GM19025 (cell line): ENCODE results near the gene NSUN6.
"Not testable (repeated sequence)": the region's sequence is repeated elsewhere in the genome, so short reads cannot be mapped to it uniquely, and the experiment has no call there.

Experiments
- ATAC-seq: cut with Tn5 transposase; IDR thresholded peaks from one replicate; pipeline ENCODE4 v1.9.1; 2021; ENCODE audit warnings: mild to moderate bottlenecking, low read depth, moderate library complexity; ENCODE audit not compliant: unreplicated experiment

The NSUN6 gene

DNA sequence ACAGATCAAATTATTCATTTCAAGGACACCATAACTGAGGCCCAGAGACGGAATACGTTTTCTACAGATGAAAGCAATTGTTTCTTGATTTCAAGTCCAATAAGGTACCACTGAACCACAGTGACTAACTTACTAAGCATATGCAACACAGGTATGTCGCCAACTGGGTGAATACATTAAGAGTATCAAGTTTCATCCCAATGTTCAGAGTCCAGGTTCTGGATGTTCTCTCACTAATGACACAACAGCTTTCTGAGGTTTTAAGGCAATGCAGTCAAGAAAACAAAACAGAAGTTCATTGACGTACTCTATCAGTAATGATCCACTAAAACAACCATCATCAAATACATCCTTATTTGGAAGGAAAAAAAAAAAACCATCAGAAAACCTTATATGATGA is 35.8 kb downstream of the NSUN6 start:
- no peak for ATAC-seq

DNA sequence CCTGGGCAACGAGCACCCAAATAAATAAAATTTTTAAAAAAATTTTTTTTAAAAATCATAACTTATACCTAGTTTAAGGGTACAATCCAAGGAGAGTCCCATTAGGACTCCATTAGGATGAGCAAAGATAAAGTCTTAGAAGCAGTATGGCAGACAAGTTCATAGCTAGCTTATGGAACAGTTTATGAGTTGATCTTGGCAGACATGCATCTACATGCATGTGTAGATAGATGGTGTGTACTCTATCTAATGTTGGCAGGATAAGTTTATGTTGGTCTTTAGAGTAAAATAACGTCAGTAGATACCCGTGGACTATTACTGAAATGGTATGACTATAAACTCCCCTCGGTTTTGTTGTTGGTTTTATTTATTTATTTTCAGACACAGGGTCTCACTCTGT is 40.2 kb downstream of the NSUN6 start:
- no peak for ATAC-seq

DNA sequence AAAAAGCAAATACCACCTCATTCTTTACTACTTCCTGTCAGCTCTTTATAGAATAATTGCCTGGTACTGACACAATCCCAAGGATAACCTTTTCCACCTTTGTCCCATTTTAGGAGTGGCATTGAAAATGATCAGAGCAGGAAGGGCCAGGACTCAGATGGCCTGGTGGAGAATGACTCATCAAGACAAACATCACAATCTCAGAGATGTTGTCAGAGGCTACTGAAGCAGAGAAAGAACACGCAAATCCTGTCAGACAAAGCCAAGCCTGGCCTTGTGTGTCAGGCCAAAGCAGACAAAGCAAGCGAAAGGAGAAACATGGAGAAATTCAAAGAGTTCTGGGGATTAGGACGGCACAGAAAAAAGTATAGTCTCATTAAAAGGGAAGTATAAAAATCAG is 40.9 kb downstream of the NSUN6 start:
- no peak for ATAC-seq

DNA sequence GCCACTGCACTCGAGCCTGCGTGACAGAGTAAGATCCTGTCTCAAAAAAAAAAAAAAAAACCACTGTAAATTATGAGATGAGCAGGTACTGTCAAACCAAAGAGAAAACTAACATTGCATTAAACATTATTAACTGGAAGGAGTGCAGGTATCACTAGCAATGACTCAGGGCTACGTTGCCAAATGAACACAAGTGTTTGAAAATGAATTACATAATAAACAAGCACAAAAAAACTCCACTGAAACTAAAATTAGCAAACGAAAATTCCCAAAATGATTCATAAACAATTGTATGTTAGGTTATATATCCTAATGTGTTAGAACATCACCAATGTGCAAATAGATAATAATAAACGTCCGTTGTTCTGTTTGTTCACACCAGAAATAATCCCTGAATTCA is 42.8 kb downstream of the NSUN6 start:
- no peak for ATAC-seq

GRCh38 chr10:18607503-18608378 is 43.6 kb downstream of the NSUN6 start:
- no peak for ATAC-seq

- no peak for ATAC-seq
Measured at GRCh38 chr10:18606051-18606695, 45.2 kb downstream of the NSUN6 start.

DNA sequence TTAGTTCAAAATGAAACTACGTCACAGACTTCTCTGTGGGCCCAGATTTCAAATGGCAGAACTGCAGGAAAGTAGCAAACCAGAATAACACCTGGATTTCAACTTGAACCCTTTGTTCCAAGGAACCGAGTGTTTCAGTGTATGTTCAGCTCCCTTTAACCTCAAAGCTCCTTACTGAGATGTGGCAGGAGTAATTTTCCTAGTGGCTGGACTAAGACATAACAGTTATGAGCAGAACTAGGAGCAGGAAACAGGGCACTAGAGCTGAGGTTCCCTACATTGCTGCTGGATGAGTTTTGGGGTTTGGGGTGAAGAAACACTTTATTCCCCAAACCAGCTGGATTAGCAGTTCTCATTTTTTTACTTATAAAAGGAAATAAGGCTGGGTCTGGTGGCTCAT is 50.1 kb downstream of the NSUN6 start:
- ATAC-seq: no peak

- no peak for ATAC-seq
Measured at GRCh38 chr10:18599392-18599791, 52.0 kb downstream of the NSUN6 start.

- no peak for ATAC-seq
Measured at GRCh38 chr10:18594574-18595156, 56.7 kb downstream of the NSUN6 start.

DNA sequence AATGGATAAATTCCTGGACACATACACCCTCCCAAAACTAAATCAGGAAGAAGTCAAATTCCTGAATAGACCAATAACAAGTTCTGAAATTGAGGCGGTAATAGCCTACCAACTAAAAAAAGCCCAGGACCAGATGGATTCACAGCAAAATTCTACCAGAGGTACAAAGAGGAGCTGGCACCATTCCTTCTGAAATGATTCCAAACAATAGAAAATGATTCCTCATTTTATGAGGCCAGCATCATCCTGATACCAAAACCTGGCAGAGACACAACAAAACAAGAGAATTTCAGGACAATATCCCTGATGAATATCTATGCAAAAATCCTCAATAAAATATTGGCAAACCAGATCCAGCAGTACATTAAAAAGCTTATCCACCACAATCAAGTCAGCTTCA is 60.2 kb downstream of the NSUN6 start:
- ATAC-seq: not testable (repeated sequence)

DNA sequence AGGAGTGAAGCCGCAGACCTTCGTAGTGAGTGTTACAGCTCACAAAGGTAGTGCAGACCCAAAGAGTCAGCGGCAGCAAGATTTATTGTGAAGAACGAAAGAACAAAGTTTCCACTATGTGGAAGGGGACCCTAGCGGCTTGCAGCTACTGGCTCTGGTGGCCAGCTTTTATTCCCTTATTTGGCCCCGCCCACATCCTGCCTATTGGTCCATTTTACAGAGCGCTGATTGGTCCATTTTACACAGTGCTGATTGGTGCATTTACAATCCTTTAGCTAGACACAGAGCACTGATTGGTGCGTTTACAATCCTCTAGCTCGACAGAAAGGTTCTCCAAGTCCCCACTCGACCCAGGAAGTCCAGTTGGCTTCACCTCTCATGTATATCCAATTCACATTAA is 64.8 kb downstream of the NSUN6 start:
- ATAC-seq: not testable (repeated sequence)

DNA sequence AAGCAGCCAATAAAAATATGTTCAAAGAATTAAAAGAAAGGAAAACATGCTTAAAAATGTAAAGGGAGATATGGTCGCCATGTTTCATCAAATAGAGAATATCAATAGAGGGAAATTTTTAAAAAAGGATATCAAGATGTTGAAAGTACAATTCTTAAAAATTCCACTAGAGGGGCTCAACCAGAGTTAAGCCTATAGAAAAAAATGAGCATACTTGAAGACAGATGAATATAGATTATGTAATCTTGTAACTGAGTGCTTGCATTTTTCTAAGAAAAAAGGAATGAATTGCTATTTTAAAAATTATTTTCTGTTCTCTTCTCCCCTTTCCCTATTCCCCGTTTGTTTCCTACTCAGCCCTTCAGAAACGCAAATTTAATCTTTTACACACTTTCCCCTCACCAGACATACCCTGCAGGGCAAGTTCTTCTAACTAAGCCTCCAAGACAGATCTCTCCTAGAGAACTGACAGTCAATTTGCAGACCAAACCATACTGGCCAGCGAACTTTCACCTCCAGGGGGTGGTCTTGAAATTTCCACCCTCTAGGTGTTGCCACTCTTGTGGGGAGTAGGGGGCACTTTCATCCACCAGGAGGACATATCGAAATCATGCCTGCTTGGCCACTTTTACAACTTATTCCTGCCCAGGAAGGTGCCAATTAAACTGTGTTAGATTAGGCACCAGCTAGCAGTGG is 67.7 kb downstream of the NSUN6 start:
- no peak for ATAC-seq

- ATAC-seq: no peak
Measured at GRCh38 chr10:18582803-18583202, 68.6 kb downstream of the NSUN6 start.

DNA sequence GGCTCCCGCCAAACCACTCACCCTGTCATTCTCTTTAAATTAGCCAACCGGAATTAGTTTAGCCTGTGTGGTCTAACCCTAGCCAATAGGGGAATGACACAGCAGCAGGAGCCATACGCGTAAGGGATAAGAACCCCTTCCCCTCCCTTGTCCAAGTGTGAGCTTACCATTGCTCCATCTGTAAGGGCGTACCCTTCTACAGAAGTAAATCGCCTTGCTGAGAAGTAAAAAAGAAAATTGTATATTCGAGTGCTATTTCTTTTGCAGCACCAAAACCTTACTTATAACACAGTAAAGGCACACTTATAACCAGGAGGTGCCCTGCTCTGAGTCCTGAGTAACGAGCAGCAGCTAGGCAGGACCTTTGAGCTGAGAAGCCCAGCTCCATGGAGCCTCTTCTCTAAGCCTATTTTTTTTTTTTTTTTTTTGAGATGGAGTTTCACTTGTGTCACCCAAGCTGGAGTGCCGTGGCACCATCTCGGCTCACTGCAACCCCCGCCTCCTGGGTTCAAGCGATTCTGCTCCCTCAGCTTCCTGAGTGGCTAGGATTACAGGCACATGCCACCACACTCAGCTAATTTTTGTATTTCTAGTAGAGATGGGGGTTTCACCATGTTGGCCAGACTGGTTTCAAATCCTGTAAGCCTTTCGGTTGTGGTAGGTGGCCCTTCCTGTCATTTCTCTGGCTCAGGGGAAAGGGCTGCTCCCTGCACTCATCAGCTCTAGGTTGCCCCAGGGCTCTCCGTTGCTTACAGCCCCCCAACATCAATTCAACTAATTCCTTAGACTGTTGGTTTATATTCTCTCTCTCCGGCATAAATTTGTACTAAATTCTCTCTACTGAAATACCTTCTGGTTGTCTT is 73.3 kb downstream of the NSUN6 start:
- ATAC-seq: no peak

GRCh38 chr10:18576586-18576985 is 74.8 kb downstream of the NSUN6 start:
- no peak for ATAC-seq

DNA sequence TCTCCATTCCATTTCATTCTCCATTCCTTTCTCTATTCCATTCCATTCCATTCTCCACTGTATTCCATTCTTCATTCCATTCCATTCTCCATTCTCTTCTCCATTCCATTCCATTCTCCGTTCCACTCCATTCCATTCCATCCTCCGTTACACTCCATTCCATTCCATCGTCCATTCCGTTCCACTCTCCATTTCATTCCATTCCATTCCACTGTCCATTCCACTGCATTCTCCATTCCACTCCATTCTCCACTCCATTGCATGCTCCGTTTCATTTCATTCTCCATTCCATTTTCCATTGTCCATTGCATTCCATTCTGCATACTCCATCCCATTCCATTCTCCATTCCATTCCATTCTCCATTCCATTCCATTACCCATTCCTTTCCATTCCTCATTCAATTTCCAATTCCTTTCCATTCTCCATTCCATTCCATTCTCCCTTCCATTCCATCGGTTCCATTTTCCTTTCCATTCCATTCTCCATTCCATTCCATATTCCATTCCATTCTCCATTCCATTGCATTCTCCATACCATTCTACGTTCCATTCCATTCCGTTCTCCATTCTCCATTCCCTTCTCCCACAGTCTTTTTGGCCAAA is 78.3 kb downstream of the NSUN6 start:
- no peak for ATAC-seq

- no peak for ATAC-seq
Measured at GRCh38 chr10:18571780-18572179, 79.6 kb downstream of the NSUN6 start.

DNA sequence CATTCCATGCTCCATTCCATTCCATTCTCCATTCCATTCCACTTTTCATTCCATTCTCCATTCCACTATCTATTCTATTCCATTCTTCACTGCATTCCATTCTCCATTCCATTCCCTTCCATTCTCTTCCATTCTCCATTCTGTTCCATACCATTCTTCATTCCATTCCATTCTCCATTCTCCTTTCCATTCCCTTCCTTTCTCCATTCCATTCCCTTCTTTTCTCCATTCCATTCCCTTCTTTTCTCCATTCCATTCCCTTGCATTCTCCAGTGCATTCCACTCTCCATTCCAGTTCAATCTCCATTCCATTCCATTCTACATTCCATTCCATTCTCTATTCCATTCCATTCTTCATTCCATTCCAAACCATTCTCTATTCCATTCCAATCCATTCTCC is 80.3 kb downstream of the NSUN6 start:
- ATAC-seq: no peak

- ATAC-seq: not testable (repeated sequence)
Measured at GRCh38 chr10:18570386-18570785, 81.0 kb downstream of the NSUN6 start.
